Middle frontal gyrus (tissue), 1 donor: ENCODE results near the gene NCAPH2.

Experiments used
- DNase-seq: peaks from one replicate; pipeline ENCODE4 v3.0.0-alpha.2; 2015; ENCODE audit warnings: low spot score; ENCODE audit errors: extremely low spot score

The NCAPH2 gene

DNA sequence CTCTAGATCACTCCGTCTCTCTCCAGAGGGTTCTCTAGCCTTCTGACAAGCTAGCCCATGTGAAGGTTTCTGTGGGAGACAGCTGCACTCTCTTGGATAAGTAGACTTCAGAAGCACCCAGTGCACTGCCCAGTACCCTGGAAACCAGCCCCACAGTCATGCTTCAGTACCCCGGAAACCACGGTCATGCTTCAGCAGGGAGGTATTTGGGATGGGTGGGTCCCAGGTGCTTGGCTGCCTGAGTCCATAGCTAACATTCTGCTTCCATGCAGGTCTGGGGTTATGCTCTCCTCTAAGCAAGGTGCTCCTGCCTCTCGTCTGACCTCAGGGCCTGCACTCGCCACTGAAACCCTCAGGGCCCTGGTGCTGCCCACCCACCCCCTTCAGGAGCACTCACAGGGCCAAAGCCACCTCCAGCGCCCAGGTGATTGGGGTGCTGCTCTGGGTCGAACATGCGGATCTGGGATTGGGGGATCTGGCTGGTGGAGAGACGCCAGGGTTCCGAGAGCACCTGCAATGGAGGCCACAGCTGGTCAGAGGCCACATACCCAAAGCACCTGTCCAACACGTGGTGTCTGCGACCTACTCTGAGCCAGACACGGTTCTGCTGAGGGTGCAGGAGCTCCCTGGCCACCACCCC, 62.0 kb downstream of the NCAPH2 start:
- no peak for DNase-seq

DNA sequence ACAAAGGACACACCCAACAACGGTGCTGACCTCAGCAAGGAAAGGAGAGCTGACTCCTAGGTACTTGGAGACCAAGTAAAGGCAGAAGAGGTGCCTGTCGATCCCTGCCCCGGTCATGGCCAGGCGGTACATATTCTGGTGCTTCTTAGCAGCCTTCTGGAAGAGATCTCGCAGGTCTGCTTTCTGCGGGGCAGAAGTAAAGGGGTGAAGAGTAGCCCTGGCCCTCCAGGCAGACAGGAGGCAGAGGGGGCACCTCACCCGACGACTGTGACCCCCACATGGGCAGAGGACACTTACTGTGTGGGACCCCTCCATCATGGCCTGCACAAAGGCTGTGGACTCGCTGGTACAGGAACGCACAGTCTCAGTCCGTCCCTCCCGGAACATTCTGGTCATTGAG, 62.8 kb downstream of the NCAPH2 start:
- DNase-seq: no peak

DNA sequence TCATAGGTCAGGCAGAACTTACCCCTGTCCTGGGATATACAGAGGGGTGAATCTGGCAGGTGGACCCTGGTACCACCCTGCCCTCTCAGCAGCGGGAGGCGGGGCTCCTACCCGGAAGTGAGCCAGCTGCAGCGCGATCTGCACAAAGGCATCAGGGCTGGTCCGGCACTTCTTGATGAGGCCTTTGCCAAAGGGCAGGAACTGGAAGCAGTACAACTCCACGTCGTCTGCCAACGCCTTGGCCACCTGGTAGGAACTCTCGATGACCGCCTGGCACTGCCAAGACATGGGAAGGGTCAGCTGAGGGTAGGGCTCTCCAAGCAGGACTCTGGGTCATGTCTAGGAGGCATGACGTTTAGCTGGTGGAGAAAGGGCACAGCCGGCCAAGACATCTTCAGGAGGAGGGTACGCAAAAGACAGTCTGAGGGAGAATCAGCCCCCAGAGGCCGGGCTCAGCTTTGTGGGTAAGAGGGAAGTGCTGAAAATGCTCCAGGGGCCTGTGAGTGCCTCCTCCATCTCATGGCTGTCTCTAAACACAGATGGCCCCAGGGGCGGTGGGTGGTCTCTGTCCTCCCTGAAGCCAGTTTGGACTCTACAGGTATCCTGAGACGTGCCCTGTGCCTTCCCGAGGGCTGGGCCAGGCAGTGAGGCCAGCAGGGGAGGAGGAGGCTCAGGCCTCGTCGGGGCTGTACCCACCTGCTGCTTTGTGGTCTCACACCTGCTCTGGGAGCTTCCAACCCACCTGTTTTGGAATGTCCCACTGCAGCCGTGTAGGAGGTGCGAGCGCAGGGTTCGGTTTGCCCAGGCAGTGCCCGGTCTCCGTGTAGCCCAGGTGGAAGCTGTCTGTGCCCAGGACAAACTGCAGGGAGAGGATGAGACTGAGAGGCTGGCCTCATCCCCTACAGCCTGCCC, 63.5 kb downstream of the NCAPH2 start:
- no peak for DNase-seq

DNA sequence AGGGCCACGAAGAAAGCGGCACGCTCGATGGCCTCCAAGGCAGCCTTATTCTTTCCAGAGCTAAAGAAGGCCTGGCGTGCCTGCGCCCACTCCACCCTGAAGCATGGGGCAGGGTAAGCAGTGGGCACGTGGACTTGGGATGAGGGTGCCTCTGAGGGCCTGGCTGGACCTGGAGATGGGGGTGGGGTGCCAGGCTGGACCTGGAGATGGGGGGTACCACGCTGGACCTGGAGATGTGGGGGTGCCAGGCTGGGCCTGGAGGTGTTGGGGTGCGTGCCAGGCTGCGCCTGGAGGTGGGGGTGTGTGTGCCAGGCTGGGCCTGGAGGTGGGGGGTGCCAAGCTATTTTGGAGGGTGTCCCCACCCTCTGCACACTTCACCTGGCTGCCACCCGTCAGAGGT, 64.9 kb downstream of the NCAPH2 start:
- DNase-seq: no peak

DNA sequence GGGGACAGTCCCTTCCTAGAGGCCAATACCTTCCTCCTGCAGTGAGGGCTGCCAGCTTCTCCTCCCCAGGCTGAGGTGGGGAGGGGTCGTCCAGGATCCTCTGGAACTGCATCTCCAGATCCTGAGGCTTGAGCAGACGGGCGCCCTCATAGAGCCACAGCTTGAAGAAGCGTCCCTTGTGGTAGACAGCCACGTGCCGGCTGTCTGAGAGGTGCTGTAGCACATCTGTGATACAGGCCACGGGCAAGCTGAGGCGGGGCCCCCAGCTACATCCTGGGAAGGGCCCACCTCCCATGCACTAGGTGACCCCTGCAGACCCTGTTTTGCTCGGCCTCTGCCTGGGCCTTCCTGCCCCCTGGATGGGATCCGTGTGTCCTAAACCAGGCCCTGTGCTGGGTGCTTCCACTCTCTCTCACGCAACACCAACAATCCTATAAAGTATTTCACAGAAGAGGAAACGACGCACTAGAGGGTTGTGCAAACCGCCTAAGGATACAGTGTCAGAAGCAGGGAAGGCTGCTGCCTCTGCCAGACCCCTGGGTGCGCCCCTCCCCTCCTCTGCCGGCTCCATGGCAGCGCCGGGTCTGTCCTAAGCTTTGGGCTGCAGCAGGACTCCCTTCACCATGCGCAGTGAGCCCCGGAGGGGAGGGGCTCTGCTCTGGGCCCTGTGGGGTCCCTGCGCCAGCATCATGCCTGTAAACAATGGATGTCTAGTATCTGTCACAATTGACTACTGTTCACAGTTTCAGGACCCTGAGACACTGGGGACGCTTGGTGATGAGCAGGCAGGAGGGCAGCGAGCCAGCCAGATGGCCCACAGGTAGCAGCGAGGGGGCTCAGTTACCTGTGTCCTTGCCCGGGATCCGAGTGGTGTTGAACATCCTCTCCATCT, 65.7 kb downstream of the NCAPH2 start:
- DNase-seq: no peak

DNA sequence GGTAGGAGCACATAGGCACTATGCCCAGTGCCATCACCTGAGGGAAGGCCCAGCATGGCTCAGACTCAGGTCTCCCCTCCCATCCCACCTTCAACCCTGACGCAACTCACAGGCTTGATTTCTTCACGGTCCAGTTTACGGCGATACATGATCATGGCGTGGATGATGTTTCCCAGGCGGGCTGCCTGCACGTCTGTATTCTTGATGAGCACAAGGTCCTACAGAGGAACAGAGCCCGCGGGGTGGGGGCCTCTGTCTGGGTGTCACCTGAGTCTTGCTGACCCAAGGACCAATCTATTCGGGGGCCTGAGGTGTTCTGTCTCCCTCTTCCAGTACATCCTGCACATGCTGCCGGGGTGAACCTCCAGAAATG, 66.3 kb downstream of the NCAPH2 start:
- DNase-seq: no peak
